ENCODE measurements around the gene STAT2. TPM values are rescaled to one million over a fixed set of nuclear protein-coding genes. Genes with fewer than 3 reads are reported as not detected.

STAT2 gene
- total and polyA plus RNA-seq, 9 of the 15 experiments (the other 6 are each of a cell fraction or from before 2014, with no cell fraction given) = 15.5 to 46.9 (median 40.1) TPM

DNA sequence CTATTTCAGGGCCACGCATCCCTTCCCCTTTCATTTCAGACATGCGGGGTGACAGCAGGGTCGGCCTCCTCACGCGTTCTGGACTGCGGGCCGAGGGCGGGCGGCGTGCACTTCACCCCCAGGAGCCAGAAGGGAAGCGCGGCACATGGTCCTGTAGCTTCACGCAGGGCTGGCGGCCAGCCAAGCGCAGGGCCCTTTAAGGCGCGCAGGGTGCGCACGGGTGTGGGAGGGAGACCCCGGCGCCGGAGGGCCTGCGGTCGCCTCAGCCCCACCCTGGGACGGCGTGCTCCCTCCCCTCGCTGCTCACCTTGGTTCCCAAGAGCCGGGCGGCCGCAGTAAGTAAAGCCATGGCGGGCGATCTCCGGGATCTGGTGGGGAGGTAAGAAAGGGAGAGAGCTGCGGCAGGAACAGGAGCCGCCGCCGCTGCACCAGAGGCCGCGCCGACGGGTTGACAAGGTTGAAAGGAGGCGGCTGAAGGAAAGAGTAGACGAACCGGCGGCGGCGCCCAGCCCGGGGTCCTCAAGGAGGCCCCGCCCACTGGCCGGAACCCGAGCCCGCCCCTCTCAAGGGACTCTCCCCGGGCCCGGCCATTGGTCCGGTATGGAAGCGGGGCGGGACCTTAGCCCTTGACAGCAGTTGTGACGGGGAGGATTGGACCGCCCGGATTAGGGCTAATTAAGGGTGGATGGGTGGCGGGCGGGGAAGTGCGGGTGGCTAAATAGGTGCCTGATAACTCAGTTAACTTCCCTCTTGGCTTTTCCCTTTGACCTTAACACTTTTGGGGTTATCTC is 59.9 kb downstream of the STAT2 start, which contains the start of gene CS (continued):
- TF ChIP-seq, protein P1, sequence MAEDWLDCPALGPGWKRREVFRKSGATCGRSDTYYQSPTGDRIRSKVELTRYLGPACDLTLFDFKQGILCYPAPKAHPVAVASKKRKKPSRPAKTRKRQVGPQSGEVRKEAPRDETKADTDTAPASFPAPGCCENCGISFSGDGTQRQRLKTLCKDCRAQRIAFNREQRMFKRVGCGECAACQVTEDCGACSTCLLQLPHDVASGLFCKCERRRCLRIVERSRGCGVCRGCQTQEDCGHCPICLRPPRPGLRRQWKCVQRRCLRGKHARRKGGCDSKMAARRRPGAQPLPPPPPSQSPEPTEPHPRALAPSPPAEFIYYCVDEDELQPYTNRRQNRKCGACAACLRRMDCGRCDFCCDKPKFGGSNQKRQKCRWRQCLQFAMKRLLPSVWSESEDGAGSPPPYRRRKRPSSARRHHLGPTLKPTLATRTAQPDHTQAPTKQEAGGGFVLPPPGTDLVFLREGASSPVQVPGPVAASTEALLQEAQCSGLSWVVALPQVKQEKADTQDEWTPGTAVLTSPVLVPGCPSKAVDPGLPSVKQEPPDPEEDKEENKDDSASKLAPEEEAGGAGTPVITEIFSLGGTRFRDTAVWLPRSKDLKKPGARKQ (CRISPR knock-in tag; IDR thresholded peaks at IDR 0.05) = no peak
- TF ChIP-seq JUN (IDR thresholded peaks at IDR 0.05; ENCODE audit: borderline replicate concordance, low read depth, low read length) (no peak), JUN (CRISPR knock-in tag; IDR thresholded peaks at IDR 0.05; ENCODE audit: borderline replicate concordance) (peak; percentile 89; the same call in 1 of the 2 replicates), HDAC2 (IDR thresholded peaks at IDR 0.05) (peak; percentile 49; the same call in 1 of the 2 replicates), TSC22D4 (tag; IDR thresholded peaks at IDR 0.05) (no peak), ZBTB1 (CRISPR knock-in tag; IDR thresholded peaks at IDR 0.05; ENCODE audit: borderline replicate concordance, low read depth) (peak; percentile 58; the same call in 1 of the 2 replicates), PTTG1 (tag; IDR thresholded peaks at IDR 0.05; ENCODE audit: low read depth) (no peak), RUNX1 (IDR thresholded peaks at IDR 0.05; ENCODE audit: low read depth) (0 out of 2 replicates have a peak, but pooled peaks have one; percentile 66), ZNF79 (CRISPR knock-in tag; IDR thresholded peaks at IDR 0.05; ENCODE audit: low read depth) (no peak), CREB1 (IDR thresholded peaks at IDR 0.05) (peak; percentile 21), CREB1 (CRISPR knock-in tag; IDR thresholded peaks at IDR 0.05) (peak; percentile 57), SMAD1 (IDR thresholded peaks at IDR 0.05; ENCODE audit: low read depth, low read length, partially characterized antibody) (peak; percentile 53), ZNF263 (CRISPR knock-in tag; IDR thresholded peaks at IDR 0.05; ENCODE audit: borderline replicate concordance) (0 out of 2 replicates have a peak, but pooled peaks have one; percentile 14), U2AF1 (optimal IDR thresholded peaks at IDR 0.05; ENCODE audit: low read depth, low read length) (no peak)
- TF ChIP-seq, protein P2, sequence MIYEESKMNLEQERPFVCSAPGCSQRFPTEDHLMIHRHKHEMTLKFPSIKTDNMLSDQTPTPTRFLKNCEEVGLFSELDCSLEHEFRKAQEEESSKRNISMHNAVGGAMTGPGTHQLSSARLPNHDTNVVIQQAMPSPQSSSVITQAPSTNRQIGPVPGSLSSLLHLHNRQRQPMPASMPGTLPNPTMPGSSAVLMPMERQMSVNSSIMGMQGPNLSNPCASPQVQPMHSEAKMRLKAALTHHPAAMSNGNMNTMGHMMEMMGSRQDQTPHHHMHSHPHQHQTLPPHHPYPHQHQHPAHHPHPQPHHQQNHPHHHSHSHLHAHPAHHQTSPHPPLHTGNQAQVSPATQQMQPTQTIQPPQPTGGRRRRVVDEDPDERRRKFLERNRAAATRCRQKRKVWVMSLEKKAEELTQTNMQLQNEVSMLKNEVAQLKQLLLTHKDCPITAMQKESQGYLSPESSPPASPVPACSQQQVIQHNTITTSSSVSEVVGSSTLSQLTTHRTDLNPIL (CRISPR knock-in tag; IDR thresholded peaks at IDR 0.05) = 0 out of 2 replicates have a peak, but pooled peaks have one; percentile 13

All from K562 (cell line).